Renal pelvis (tissue), 4 donors: ENCODE results near the gene SOS1. TPM values are rescaled to one million over a fixed set of nuclear protein-coding genes. Genes with fewer than 3 reads are reported as not detected.

Experiments used
- DNase-seq: peaks from one replicate; pipeline ENCODE4 v3.0.0-alpha.2; 2013
- polyA plus RNA-seq, 3 donors: library from polyadenylated mRNA; unstranded; fragments of 120-200 nt; gene quantifications; one replicate each; pipeline ENCODE4 v1.2.1, GENCODE V29; 2013; ENCODE audit not compliant: insufficient read length in 3 of 3

SOS1 gene
- polyA plus RNA-seq, 3 donors, result 49.4 to 60.1 (median 52.2) TPM

DNA sequence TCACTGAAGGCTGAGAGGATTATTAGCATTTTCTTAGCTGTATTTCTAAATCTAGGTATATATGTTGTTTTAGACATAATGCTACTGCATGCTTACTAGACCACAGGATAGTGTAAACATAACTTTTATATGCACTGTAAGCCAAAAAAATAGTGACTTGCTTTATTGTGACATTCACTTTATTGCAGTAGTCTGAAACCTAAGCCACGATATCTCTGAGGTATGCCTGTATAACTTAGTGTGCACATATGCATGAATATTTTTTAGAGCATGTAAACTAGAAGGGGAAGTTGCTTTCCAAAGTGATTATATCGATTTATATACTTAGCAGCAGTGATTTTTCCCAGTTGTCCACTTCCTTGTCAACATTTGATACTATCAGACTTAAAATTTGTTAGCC, 81.8 kb downstream of the SOS1 start:
- no peak for DNase-seq

GRCh38 chr2:39033980-39034379, 86.9 kb downstream of the SOS1 start:
- DNase-seq, result no peak

DNA sequence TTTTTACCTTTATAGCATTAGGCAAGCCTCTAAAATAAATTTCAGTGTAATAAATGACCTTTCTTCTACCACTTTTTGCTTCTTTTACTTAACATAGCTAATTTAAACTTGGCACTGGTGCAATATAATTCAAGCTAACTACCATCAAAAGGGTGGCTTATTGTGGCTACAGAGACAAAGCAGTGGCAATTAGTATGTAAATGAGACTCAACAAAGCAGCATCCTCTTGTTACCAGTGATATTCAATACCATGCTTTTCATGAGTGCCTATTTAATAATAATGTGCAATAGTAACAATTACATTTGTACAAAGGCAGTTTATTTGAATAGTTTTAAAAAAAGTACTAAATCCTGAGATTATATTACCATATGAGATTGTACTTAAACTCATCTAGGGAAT, 93.4 kb downstream of the SOS1 start:
- DNase-seq, result no peak

GRCh38 chr2:39024833-39025232, 96.0 kb downstream of the SOS1 start:
- DNase-seq, result no peak

- no peak for DNase-seq
Measured at GRCh38 chr2:39023649-39024048, 97.2 kb downstream of the SOS1 start.

DNA sequence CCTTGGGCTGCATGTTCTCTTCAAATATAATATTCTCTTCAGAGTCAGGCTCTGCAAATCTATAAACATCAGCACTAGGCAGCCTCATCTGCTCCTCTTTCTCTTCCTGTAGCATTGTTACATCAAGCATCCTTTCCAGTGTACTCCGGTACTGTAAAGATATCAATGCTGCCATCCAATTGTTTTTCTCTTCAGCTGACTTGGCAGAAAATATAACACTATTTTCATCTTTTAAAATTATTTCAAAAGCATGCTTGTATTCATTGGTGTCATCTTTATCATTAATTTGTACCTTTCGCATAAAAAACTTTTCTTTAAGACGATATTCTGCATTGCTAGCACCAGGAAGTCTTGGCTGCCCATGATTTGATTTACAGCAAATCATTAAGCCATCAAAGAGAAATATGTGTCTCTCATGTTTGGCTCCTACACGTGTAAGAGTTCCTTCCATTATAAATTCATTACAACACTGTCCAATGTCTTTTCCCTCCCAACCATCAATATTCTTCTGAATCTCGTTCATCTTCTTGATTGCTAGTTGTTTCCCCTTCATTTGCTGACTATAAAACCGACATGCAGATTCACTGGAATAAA, 98.1 kb downstream of the SOS1 start:
- DNase-seq, result peak; percentile 10

DNA sequence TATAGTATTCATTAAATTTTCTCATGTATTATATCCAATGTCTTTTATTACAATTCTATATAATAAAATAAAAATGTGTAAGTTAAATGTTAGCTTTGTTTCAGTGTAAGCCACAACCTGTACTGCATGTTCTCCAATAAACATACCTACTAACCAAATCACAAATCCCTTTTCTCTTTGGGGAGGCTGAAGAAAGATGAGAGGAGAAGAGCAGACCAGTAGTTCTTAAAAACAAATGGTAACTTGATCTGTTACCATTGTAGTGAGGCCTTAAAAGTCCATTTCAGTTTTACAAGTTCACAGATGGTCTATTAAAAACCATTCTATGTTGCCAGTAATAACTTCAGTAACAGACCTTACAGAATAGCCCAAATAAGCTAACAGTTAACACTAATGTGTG, 100.5 kb downstream of the SOS1 start:
- no peak for DNase-seq

DNA sequence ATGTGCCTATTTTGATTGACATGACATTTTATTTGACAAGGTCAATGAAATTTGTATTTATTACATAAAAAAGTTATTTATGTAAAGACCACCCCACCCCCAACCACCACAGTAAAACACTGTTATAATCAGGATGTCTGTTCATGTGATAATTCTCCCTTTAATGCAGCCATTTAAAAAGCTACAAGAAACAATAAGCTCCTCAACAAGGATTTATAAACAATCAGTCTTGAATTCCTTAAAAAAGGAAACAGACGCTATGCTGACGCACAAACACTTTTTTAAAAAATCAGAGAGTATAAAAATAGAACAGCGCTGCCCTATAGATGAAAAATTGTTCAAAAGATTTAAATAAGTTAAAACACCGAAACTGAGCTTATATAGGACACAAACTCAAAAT, 102.2 kb downstream of the SOS1 start:
- DNase-seq, result no peak

- no peak for DNase-seq
Measured at GRCh38 chr2:39017334-39017733, 103.5 kb downstream of the SOS1 start.

- DNase-seq, result no peak
Measured at GRCh38 chr2:39015424-39015823, 105.4 kb downstream of the SOS1 start.

- DNase-seq, result no peak
Measured at GRCh38 chr2:39013871-39014270, 107.0 kb downstream of the SOS1 start.

GRCh38 chr2:39008665-39009064, 112.2 kb downstream of the SOS1 start:
- no peak for DNase-seq

GRCh38 chr2:39007875-39008504, 112.9 kb downstream of the SOS1 start:
- no peak for DNase-seq

DNA sequence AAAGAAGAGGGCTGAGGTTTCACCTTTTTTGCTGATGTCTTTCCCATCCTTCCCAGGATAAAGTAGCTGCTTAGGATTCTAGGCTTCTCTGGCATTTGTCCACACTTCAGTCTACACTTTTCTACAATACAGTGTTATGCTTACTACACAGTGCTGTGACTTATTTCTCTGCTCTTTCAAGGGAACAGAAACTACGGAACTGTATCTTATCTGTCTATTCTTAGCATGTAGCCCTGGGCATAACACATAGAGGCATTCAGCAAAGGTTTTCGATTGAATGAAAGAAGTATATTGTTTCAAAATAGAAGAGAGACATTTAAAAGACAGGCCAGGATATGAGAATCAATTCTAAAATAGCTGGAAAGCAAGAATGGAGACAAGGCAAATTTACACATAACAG, 120.3 kb downstream of the SOS1 start:
- DNase-seq, result no peak

- DNase-seq, result no peak
Measured at GRCh38 chr2:38997781-38998180, 123.1 kb downstream of the SOS1 start.

GRCh38 chr2:38991899-38992298, 129.0 kb downstream of the SOS1 start:
- no peak for DNase-seq

GRCh38 chr2:38988716-38989115, 132.1 kb downstream of the SOS1 start:
- no peak for DNase-seq

DNA sequence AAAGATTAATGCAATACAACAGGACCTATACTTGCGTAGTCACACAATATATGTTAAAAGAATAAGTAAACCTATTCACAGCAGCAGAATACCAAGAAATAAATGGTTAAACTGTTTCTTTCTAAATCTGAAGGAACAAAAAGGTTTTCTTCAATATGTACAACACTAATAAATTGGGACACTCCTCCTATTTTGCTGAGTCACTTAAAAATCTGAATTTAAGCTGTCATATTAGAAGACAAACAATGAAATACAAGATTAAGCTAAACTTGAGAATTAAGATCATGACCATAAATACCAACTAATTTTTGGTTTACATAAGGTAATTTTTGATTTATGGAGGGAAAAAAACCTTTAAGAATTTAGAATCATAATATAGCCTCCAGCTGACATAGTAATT, 138.4 kb downstream of the SOS1 start:
- DNase-seq, result no peak

- DNase-seq, result no peak
Measured at GRCh38 chr2:38981670-38982357, 139.0 kb downstream of the SOS1 start.

DNA sequence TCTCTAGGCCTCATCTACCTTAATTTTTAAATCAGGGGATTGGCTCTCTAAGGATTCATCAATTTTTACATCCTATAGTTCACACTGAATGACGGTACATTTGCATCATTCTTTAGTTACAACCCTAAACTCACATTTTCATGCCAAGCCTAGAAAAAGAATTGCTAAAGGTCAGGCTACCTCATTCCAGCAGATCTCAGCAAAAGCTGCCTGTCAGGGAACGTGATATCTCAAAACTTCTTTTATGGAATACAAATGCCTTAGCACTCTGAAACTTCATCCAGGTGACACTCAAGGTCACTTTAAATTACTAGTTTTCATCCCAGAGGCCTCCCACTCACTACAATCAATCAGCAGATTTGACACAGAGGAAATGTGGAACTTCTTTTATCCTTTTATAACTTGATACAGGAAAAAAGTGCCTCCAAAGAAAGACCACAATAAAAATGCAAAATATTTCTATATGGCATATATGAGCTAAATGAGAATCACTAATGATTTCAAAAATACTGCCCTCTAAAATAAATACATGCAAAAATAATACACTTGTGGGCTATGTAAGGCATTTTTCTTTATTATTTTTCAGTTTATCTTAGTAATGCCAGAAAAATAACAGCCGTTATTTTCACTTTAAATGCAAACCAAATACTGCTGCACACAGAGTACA, 139.7 kb downstream of the SOS1 start:
- no peak for DNase-seq

GRCh38 chr2:38978908-38979307, 141.9 kb downstream of the SOS1 start:
- no peak for DNase-seq

- DNase-seq, result no peak
Measured at GRCh38 chr2:38978296-38978903, 142.5 kb downstream of the SOS1 start.

- no peak for DNase-seq
Measured at GRCh38 chr2:38977047-38977446, 143.8 kb downstream of the SOS1 start.
